DND-41 (cell line): ENCODE measurements around the gene RHOU.
A peak's percentile ranks its signal among the peaks of the same experiment; 100 is the strongest.
"Not testable (repeated sequence)": the region's sequence is repeated elsewhere in the genome, so short reads cannot be mapped to it uniquely, and the experiment has no call there.

Experiments used
- ATAC-seq: fragments of 200-7000 bp; cut with Tn5 transposase; 3 replicates; pipeline ENCODE4 v1.9.1; 2021; ENCODE audit warnings: low read depth; ENCODE audit not compliant: insufficient read depth
- DNase-seq: peaks from one replicate; pipeline ENCODE4 v3.0.0-alpha.2; 2020
- H2AFZ ChIP-seq: 2 replicates; pipeline ENCODE4 v1.6.0; 2012; ENCODE audit warnings: low read depth, low read length
- H3K27ac ChIP-seq: 2 replicates; pipeline ENCODE4 v1.5.1; 2012; ENCODE audit warnings: low read length, inconsistent platforms
- H3K27me3 ChIP-seq: fragments of 200-600 bp; sonication (generic); 2 replicates; pipeline ENCODE4 v1.6.0; 2012; ENCODE audit warnings: low read length, mild to moderate bottlenecking, inconsistent platforms; ENCODE audit not compliant: insufficient read depth, poor library complexity
- H3K36me3 ChIP-seq: 2 replicates; pipeline ENCODE4 v1.5.1; 2012; ENCODE audit warnings: low read length, inconsistent platforms; ENCODE audit not compliant: insufficient read depth
- H3K4me1 ChIP-seq: 2 replicates; pipeline ENCODE4 v1.5.1; 2012; ENCODE audit warnings: mild to moderate bottlenecking, low read length; ENCODE audit not compliant: insufficient read depth
- H3K4me2 ChIP-seq: 2 replicates; pipeline ENCODE4 v1.6.0; 2012; ENCODE audit warnings: mild to moderate bottlenecking, moderate library complexity, low read length, inconsistent platforms; ENCODE audit not compliant: insufficient read depth
- H3K4me3 ChIP-seq, 2 experiments: fragments of 200-600 bp in 1 of 2; shearing (Covaris generic) in 1 of 2; 2 replicates each; pipeline ENCODE4 v1.5.1; 2012 to 2016; ENCODE audit warnings: inconsistent platforms in 2 of 2, low read length in 2 of 2, mild to moderate bottlenecking in 2 of 2, low read depth in 1 of 2, moderate library complexity in 1 of 2
- H3K79me2 ChIP-seq: 2 replicates; pipeline ENCODE4 v1.6.0; 2012; ENCODE audit warnings: low read length, inconsistent platforms; ENCODE audit not compliant: insufficient read depth
- H3K9ac ChIP-seq: 2 replicates; pipeline ENCODE4 v1.6.0; 2012; ENCODE audit warnings: low read depth, mild to moderate bottlenecking, inconsistent platforms, low read length, moderate library complexity
- H3K9me3 ChIP-seq: 2 replicates; pipeline ENCODE4 v1.5.1; 2012; ENCODE audit warnings: low read length, moderate library complexity, mild to moderate bottlenecking, inconsistent platforms; ENCODE audit not compliant: insufficient read depth, severe bottlenecking
- H4K20me1 ChIP-seq: 2 replicates; pipeline ENCODE4 v1.6.0; 2012; ENCODE audit warnings: low read length; ENCODE audit not compliant: insufficient read depth
- CTCF ChIP-seq: IDR thresholded peaks from 2 replicates; pipeline ENCODE4 v1.5.1; 2012; ENCODE audit warnings: borderline replicate concordance, low read length, moderate library complexity, mild to moderate bottlenecking; ENCODE audit not compliant: poor library complexity, severe bottlenecking; ENCODE audit errors: extremely low read depth
- EZH2 ChIP-seq: IDR thresholded peaks from 3 replicates; pipeline ENCODE4 v1.6.1; 2012; ENCODE audit warnings: borderline replicate concordance, low read depth, mild to moderate bottlenecking, moderate library complexity, low read length, inconsistent platforms; ENCODE audit not compliant: severe bottlenecking

Gene RHOU

DNA sequence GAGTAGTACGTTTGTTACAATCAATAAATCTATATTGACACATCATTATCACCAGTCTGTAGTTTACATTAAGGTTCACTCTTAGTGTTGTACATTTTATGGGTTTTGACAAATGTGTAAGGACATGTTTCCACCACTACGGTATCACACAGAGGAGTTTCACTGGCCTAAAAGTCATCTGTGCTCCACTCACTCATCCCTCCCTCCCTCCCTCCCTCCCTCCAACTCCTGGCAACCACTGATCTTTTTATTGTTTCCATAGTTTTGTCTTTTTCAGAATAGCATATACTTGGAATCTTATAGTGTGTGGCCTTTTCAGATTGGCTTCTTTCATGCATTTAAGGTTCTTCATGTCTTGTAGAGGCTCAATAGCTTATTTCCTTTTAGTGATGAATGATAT, 44.1 kb upstream of the RHOU start:
- no peaks in the 10 kb centered on the region for H4K20me1 ChIP-seq
- H3K36me3 ChIP-seq, result no peaks in the 10 kb centered on the region
- TF ChIP-seq CTCF (no peak), EZH2 (no peak)
- peaks cover 6% of the 10 kb centered on the region for H3K27me3 ChIP-seq
- H2AFZ ChIP-seq, result no peak overlapping the region
- H3K79me2 ChIP-seq, result no peaks in the 10 kb centered on the region
- no peak overlapping the region for H3K9ac ChIP-seq
- no peak overlapping the region for H3K4me2 ChIP-seq
- no peaks in the 10 kb centered on the region for H3K4me1 ChIP-seq
- H3K4me3 ChIP-seq, result no peak overlapping the region
- H3K27ac ChIP-seq, result no peak overlapping the region
- no peak for DNase-seq
- no peaks in the 10 kb centered on the region for H3K9me3 ChIP-seq
- ATAC-seq, result no peak

GRCh38 chr1:228691926-228692325, 43.4 kb upstream of the RHOU start:
- no peak overlapping the region for H3K9ac ChIP-seq
- no peaks in the 10 kb centered on the region for H3K9me3 ChIP-seq
- no peak overlapping the region for H3K4me2 ChIP-seq
- no peak overlapping the region for H2AFZ ChIP-seq
- TF ChIP-seq EZH2, result no peak
- peak; percentile 57 for TF ChIP-seq CTCF
- no peaks in the 10 kb centered on the region for H3K4me1 ChIP-seq
- peaks cover 6% of the 10 kb centered on the region for H3K27me3 ChIP-seq
- DNase-seq (peak; percentile 27), ATAC-seq (0 out of 3 replicates have a peak, but pooled peaks have one; percentile 37)
- no peaks in the 10 kb centered on the region for H3K79me2 ChIP-seq
- no peak overlapping the region for H3K4me3 ChIP-seq
- no peak overlapping the region for H3K27ac ChIP-seq
- no peaks in the 10 kb centered on the region for H3K36me3 ChIP-seq
- H4K20me1 ChIP-seq, result no peaks in the 10 kb centered on the region

GRCh38 chr1:228694447-228694846, 40.8 kb upstream of the RHOU start:
- not testable (repeated sequence) for H3K4me3 ChIP-seq, ATAC-seq, H3K36me3 ChIP-seq, H4K20me1 ChIP-seq, H3K27ac ChIP-seq, H3K4me1 ChIP-seq, H3K27me3 ChIP-seq, H3K9ac ChIP-seq, H2AFZ ChIP-seq, H3K79me2 ChIP-seq, H3K9me3 ChIP-seq, H3K4me2 ChIP-seq, DNase-seq

DNA sequence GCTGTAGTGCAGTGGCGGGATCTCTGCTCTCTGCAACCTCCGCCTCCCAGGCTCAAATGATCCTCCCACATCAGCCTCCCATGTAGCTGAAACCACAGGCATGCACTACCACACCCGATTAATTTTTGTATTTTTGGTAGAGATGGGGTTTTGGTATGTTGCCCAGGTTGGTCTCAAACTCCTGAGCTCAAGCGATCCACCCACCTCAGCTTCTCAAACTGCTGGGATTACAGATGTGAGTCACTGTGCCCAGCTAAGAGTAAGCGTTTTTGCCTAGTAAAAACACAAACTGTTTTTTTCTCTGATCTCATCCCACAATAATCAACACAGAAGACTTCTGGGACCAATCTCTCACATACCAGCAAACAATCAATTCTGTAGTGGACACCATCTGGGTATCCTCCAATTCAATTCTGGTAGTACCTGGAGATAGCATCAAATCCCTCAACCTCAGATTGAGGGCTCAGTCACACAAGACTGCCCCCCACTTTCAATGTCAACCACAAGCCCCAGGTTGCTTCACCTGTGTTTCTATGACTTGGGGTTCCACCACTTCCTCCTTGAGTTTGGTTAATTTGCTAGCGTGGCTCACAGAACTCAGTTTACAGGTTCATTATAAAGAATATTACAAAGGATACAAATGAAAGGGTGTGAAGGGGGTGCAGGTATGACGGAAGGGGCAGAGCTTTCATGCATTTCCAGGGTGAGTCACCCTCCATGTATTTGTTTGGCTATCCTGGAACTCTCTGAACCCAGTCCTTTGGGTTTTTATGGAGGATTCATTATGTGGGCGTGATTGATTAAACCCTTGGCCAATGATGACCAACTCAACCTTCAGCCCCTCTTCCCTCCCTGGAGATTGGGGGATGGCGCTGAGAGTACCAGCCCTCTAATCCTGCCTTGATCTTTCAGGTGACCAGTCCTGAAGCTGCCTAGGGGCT, 40.0 kb upstream of the RHOU start:
- H3K9ac ChIP-seq, result no peak overlapping the region
- H3K4me2 ChIP-seq, result no peak overlapping the region
- no peaks in the 10 kb centered on the region for H3K79me2 ChIP-seq
- H2AFZ ChIP-seq, result no peak overlapping the region
- TF ChIP-seq EZH2 (no peak), CTCF (no peak)
- no peaks in the 10 kb centered on the region for H3K36me3 ChIP-seq
- no peak overlapping the region for H3K27ac ChIP-seq
- ATAC-seq, result no peak
- no peaks in the 10 kb centered on the region for H4K20me1 ChIP-seq
- H3K4me1 ChIP-seq, result no peaks in the 10 kb centered on the region
- no peak for DNase-seq
- H3K4me3 ChIP-seq, result no peak overlapping the region
- no peaks in the 10 kb centered on the region for H3K9me3 ChIP-seq
- no peaks in the 10 kb centered on the region for H3K27me3 ChIP-seq
